Dedifferentiated amniotic fluid mesenchymal stem cell (primary cell): Measurements from ENCODE around the gene SARDH.

Source experiments
- DNase-seq: peaks from one replicate; pipeline ENCODE4 v3.0.0-alpha.2; 2016; ENCODE audit errors: extremely low spot score

SARDH gene

DNA sequence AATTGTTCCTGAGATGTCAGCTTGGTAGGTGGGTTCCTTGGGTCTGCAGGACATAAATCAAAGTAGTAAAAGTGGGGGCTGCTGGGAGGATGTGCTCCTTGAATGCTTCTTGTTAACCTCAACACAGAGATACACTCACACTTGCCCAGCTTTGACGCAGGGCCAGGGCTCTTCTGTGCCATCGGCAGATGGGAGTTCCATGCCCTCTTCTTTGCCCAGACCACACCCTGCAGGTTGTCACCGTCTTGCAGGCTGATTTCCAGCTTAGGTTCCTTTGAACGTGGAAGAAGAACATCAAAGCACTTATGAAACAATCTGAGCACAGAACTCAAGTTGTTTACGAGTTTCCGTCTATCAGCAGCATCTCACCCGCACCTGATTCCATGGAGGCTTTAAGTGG, 91.0 kb downstream of the SARDH start:
- no peak for DNase-seq

DNA sequence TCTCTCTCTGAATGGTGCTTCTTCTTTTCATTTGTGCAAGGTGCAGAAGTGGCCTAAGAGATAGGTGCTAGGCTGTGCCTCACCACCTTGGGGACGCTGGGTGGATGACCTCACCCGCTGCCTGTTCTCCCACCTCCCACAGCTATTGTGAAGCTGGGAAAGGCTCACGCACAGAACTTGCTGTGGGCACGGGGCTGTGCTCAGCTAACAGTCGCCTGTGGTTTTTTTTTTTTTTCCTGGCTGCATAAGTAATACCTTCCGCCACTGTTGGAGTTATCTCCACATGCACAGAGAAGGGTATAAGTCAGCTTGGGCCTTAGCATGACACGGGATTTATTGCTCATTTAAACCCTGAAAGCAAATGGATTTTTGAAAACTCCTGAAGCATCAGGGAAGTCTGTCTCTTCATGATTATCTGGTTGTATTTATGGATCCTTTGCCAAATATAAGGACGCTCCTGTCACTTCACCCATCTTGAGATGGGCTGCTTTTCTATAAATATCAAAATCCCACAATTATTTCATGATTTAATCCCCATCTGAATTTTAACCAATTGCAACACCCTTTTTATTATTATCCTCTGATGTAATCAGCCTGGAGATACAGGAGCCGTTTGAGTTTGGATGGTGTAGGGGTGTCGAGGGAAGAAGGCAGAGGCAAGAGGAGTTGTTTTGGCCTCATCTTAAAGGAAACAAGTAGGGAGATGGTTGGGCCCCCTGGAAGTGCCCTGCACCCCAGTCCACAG, 93.0 kb downstream of the SARDH start:
- DNase-seq = no peak

DNA sequence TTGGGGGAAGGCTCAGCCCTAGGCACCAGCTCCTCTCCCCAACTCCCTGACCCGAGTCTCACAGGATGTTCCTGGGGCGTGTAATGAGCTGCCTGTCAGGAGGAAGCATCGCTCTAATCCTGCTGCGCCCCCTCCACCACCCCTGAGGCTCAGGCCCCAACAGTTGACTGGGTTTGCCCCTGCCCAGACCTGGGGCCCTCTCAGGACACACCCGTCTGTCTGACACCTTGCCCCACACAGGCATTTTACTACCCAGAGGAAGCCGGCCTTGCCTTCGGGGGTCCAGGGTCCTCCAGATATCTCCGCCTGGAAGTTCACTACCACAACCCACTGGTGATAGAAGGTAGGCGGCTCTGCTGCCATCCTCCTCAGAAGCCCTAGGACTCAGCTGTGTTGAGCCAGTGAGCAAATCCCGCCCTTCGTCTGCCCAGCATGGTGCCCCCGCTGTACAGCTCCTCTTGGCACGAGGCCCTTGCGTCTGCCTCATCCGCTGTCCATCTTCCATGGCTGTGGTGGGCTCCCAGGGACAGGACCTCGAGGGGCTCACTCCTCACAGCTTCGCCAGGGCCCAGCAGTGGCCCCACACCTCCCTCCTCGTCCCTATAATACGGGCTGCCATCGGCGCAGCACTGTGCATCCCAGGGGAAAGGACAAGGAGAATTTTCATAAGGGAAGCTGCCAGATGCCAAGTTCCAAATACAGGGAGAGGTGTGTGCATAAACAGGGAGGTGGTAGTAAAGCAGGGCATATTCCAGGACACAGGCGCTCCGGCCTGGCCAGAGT, 94.0 kb downstream of the SARDH start:
- DNase-seq = no peak

DNA sequence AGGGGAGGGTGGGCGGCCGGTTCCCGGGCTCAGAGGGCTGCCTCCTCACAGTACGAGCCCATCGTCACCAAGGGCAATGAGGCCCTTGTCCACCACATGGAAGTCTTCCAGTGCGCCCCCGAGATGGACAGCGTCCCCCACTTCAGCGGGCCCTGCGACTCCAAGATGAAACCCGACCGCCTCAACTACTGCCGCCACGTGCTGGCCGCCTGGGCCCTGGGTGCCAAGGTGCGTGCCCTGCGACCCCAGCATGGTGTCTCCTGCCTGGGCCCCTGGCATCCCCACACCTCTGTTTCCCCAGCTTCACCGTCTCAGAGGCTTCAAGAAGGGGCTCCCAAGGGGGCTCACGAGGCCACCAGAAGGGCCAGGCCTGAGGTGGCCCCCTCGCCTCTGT, 94.8 kb downstream of the SARDH start:
- no peak for DNase-seq

DNA sequence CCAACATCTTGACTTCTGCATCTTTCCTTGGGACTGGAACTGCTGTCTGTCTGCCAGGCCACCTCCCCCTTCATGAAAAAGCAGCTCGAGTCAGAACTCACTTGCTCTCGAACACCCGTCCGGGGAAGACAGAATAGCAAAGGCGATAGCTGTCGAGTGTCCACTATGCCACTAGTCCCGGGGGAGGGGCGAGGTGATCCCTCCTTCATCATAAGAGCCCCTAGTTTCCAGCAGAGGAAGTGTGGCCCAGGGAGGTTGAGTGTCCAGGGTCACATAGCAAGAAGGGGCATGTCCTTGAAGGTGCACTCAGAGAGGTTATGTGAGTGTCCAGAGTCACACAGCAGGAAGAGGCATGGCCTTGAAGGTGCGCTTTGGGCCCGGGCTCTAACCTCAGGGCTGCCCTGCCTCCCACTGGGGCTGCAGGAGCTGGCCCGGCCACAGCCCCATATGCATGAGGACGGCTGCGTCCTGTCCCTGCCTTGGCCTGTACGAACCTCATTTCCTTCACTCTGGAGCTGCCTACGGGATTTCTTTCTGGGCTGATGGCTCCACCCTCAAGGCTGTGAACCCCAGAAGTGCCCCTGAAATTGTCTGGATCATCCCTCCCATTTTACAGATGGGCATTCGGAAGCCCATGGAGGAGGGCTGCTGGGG, 95.3 kb downstream of the SARDH start:
- DNase-seq = no peak

DNA sequence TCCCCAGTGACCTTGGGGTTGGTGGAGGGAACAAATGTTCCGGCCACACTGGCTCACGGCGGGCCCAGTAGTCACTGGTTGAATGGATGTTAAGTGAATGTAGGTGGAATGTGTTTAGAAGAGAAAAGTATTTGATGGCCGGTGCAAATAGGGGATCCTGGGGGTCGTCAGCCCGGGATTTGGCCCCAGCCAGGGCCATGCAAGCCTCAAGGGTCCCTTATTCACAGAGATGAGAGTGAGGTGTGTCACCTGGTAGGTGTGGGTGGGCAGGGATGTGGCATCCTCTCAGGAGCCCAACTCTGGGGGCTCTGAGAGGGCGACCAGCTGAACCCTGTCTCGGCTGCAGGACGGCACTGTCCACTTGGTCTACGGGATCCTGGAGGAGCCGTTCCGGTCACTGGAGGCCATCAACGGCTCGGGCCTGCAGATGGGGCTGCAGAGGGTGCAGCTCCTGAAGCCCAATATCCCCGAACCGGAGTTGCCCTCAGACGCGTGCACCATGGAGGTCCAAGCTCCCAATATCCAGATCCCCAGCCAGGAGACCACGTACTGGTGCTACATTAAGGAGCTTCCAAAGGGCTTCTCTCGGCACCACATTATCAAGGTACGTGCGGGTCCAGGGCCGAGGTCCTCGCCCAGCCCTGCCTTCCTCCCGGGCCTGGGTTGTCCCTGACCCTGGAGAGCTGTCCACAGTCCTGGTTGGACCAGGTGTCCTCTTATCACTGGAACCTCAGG, 96.1 kb downstream of the SARDH start:
- DNase-seq = no peak

DNA sequence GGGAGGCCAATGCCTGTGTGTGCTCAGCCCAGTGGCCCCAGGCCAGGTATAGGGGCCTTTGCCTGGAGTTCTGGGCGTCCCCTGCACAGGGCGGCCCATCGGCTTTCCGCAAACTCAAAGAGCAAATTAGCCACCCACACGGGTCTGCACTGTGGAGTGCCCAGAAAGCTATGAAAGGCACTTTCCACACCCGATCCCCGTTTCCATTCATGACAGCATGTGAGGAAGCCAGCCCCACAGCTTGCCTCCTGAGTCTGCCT, 96.8 kb downstream of the SARDH start:
- DNase-seq = no peak

DNA sequence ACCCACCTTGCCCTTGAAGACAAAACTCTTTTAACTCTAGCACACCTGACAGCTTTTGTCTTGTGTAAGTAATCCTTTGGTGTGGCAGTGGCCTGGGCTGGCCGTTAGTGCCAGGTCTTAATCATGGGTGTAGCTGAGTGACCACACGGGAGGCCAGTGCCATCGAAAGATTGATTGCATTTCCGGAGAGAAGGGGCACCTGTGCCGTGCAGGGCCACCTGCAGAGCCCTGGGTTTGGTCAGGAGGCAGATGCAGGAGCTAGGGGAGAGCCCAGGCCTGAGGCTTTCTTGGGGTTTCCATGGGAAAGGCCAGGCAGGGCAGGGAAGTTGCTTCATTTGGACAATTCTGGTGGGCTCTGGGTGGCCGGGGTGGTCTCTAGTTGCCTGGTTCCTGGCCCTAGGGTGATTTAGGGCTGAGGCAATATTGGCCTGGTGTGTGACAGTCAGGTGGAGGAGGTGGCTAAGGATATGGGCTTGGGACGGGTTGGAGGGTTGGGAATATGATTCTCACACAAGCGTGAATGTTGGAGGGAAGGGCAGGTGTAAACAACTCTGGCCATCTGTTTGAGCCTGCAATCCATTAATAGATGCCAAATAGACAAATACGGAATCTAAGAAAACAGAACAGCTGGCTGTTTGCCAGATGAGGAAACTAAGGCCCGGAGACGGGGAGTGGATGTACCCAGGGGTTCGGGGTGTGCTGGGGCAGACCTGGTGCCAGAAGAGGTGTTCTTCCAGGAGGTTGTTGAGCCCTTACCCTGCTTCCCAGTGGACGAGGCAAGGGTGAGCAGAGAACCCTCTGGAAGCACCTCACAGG, 97.4 kb downstream of the SARDH start:
- no peak for DNase-seq

DNA sequence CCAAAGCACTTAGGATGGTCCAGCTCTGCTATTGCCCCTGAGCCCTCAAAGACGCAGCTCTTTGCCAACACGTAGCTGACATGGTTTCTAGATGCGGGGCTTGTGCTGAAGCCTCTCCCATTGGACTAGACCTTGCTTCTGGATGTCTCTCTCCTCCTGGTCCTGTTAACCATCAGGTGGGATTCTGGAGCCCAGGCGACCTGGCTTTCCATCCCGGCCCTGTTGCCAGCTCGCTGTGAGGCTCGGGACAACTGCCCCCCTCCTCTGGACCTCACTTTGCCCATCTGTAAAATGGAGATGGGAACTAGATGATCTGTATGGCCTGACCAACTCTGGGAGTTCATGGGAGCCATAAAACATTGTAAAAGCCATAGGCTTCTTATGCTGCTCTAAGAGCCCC, 98.0 kb downstream of the SARDH start:
- no peak for DNase-seq

DNA sequence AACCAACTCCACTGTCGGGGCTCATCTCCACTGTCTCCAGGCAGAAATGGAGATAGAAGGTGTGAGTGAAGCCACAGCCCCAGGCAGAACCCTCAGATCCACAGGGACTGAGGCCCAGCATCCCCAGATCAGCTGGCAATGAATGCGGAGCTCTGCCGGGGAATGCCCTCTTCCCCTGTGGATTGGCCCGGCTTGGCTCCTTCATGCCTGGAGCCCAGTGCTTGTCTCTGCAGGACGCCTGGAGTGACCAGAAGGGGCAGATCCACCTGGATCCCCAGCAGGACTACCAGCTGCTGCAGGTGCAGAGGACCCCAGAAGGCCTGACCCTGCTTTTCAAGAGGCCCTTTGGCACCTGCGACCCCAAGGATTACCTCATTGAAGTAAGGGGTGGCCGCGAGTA, 98.5 kb downstream of the SARDH start:
- no peak for DNase-seq

DNA sequence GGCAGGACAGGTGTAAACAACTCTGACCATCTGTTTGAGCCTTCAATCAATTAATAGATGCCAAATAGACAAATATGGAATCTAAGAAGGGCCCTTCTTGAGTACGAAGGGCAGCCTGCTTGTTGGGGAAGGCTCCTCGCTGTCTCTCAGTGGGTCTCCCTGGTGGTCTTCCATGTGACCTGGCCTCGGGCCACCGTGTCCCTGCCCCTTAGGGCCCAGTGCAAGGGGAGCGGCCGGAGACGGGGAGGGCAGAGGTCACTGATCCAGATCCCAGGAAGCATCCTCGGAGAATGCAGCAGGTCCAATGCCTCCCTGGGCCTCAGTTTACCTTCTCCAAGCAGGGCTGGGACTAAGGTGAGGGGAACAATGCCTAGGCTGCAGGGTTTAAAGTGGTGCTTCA, 99.4 kb downstream of the SARDH start:
- DNase-seq = no peak

DNA sequence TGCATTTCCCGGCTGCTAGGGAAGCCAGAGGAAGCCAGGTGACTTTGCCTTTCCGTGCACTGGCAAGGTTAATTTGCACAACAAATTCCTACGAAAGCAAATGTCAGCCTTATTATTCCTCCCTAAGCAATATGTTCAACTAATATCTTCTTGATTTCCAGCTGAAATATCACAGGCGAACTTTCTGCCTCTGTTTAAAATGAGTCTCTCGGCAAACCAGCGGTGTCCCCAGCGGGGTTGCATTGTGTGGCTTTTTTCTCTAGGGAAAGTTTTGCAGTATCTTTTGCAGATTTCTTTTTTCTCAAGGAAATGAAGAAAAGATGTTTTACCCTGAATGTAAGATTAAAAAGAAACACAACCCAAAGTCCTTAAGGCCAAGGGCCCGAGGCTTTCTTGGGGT, 100.1 kb downstream of the SARDH start:
- DNase-seq = no peak

DNA sequence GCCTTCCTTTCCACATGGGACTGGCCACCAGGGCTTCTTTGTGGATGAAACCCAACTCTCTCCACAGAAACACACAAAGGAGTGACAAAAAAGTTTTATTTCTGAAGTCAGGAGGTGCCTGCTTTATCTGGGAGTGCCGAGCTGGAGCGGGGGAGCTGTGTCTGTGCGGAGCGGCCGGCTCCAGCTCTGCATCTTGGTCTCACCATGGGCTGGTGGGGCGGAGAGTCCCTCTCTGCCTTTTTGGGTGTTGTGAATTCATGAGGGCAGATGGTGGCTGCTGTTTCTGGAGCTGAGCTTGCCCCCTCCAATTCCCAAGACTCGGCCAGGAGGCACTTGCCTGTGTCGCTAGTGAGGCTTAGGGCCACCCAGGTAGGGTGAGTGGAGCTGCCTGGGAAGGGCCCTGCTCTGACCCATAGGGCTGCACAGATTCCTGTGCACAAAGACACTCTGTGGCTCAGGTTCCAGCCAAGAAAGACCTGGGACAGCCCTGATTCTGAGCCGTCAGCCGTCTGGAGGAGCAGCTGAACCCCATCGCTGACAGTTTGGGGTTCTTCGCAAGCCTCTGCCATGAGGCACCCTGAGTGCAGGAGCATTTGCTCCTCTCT, 100.6 kb downstream of the SARDH start:
- no peak for DNase-seq

DNA sequence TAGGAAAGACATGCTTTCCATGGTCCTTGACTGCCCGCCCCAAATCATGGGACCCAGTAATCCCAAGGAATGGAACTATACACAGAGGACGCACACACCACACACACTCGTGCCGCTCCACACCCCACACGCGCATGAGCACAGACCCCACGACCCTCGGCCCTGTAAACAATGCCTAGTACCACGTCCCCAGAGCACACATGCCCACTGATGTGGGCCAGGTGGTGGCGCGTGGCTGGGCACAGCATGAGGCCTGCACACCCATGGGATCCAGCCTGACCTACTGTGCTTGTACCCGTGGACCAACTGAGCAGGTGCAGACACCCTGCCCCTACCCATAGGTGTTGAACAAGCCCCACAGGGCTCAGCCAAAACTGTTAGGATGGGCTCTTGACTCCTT, 101.2 kb downstream of the SARDH start:
- no peak for DNase-seq

DNA sequence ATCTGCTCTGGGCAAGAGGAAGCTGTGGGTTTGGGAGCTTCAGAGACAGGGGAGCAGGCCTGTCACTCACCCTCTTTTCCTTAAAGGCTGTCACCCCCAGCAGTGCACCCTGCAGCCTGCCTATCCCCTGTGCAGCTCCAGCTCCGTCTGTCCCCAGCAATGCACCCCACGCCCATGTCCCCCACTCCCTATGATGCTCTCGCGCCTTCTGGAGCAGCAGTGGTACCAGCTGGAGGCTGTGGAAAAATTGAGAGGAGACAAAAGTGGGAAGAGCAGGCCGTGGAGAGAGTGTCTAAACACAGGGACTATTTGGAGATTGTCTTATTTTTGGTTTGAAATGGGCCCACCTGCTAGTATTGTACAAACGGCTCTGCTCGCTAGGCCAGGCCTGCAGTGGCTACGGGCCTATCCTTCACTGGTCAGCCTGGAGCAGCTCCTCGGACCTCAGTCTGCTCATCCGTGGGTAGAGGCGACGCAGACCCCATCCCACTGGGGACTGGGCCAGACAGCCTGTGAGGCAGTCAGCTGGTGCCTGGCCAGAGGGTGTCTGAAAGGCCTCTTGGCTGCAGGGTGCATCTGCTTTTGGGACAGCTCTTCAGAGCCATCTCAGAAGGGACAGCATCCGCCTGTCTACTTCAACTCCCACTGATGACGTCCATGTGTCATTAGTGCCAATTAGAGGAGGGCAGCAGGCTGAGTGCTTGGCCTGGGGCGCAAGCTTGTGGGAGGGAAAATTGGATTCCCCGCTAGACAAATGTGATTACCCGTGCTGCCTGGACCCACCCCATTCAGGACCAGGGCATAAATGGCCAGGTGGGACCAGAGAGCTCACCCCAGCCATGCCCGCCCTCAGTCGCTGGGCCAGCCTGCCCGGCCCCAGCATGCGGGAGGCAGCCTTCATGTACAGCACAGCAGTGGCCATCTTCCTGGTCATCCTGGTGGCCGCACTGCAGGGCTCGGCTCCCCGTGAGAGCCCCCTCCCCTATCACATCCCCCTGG, 102.3 kb downstream of the SARDH start, which contains the start of gene DBH:
Gene DBH (plus strand): TSS at position 831 of the 999 bp plus-strand sequence. CDS start 9 bp downstream, at position 840.
- no peak for DNase-seq

DNA sequence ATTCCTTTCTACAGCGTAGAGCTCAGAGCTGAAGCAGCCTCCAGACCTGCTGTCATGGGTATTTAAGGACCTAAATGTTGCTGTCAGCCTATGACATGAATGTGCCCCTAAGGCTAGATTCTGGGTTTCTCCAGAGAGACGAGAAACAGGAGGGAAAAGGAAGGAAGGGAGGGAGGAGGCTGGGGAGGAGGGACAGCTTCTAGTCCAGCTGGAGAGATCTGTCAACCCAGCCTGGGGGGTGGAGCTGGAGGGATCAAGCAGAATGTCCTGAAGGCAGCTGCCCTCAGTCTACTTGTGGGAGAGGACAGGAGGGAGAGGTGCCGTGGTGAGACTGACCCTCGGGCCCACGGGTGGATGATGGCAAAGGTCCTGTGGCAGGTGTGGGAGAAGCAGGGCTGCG, 103.1 kb downstream of the SARDH start:
- no peak for DNase-seq

DNA sequence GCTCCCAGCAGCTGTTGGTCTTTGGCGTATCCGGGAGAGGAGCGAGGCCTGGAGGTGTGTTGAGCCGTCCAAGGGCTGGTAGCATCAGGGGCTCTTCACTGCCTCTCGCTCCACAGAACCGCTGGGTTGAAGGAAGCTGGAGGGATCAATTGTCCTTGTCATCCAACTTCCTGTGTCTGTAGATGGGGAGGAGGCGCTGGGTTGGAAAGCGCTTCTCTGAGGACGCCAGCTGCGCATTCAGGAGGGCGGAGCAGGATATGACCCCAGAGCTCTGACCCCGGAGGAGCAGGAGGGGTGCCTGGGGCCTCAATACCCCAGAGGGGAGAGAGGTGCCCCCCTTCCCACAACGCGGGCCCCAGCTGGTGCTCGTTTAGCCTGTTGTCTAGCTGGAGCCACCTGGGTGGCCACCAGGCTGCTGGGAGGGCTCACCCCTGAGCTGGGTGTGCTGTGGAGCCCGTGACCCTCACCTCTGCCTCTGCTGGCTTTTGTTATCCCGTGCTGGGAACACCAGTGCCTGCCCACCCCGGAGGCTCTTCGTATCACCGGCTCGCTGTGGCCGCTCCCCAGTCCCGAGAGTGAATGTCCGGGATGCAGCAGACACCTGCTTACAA, 104.0 kb downstream of the SARDH start:
- DNase-seq = no peak

DNA sequence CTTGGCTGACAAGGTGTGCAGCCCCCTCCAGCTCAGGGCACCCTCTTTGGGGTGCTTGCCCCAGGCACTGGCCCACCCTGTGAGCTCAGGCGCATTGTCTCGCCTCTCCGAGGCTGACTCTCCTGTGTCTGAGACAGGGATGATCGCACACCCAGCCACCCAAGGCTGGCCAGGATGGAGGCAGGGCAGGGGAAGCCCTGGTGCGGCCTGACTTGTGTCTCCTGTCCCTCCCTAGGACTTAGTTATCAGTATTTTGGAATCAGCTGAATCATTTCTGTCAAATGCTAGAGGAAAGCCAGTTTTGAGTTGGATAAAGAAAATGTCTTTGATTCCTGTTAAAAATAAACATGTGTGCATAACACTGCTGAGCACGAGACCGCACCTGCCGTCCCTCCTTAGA, 104.5 kb downstream of the SARDH start:
- DNase-seq = no peak
